Suprapubic skin (tissue), 4 donors: ENCODE measurements around the gene KRTAP5-10. TPM values are rescaled to one million over a fixed set of nuclear protein-coding genes. Genes with fewer than 3 reads are reported as not detected.
"Not testable (repeated sequence)": the region's sequence is repeated elsewhere in the genome, so short reads cannot be mapped to it uniquely, and the experiment has no call there.

ENCODE experiments used
- DNase-seq, 2 donors: peaks; one replicate each; pipeline ENCODE4 v3.0.0-alpha.2; 2019; ENCODE audit warnings: low spot score in 2 of 2
- H3K27ac ChIP-seq: fragments of 200-600 bp; sonication (generic); one replicate; pipeline ENCODE4 v1.5.1; 2019
- H3K27me3 ChIP-seq: fragments of 200-600 bp; sonication (generic); one replicate; pipeline ENCODE4 v1.5.1; 2019
- H3K36me3 ChIP-seq: fragments of 200-600 bp; sonication (generic); one replicate; pipeline ENCODE4 v1.5.1; 2019
- H3K4me1 ChIP-seq: fragments of 200-600 bp; sonication (generic); one replicate; pipeline ENCODE4 v1.5.1; 2019
- H3K4me3 ChIP-seq: fragments of 200-600 bp; sonication (generic); one replicate; pipeline ENCODE4 v1.5.1; 2019; ENCODE audit warnings: mild to moderate bottlenecking
- H3K9me3 ChIP-seq: fragments of 200-600 bp; sonication (generic); one replicate; pipeline ENCODE4 v1.5.1; 2019
- CTCF ChIP-seq, 2 donors: fragments of 200-600 bp in 1 of 2; fragments of 450-650 bp in 1 of 2; sonication (generic) in 1 of 2; IDR thresholded peaks; one replicate each; pipeline ENCODE4 v1.5.1; 2016 to 2019; ENCODE audit warnings: antibody characterized with exemption in 2 of 2, mild to moderate bottlenecking in 1 of 2, moderate library complexity in 1 of 2
- WGBS: methylation state at CpG from one replicate; pipeline ENCODE4 v1.1.5; 2018; 5-methylcytosine and 5-hydroxymethylcytosine counted together
- total RNA-seq, 4 donors: library from RNA; depleted of rRNA; stranded (reverse); fragments of >200 nt; gene quantifications; one replicate each; pipeline ENCODE4 v1.1.0, GENCODE V29; 2016

The KRTAP5-10 gene
- total RNA-seq, 4 donors from 2014 or later = 1.1 to 5.9 (median 3.9) TPM; not detected in 1

DNA sequence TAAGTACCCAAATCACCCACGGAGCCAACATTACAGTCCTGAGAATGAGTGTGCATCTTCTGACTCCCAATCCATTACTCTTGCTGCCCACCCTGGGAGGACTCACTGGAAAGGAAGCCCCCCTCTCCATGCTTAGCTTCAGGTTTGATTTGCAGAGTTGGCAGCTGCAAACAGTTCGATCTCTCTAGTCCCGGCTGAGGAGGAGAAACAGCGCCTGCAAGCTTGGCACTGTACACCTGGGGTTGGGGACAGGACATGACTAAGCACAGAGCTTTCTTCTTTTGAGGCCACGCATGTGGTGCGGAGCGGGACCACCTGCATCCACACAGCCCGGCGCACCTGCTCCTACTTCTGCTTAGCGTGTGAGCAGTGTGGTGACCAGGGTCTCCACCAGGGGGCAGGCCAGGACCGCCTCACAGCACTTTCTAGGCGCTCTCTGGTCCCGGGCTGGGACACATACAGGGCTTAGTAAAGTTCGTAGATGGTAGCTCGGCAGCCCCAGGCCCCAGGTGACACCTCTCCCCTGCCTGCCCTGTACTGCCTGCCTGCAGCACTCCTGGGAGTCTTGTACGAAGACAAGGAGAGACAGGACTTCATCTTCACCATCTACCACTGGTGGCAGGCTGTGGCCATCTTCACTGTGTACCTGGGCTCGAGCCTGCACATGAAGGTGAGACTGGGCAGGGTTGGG is 39.6 kb downstream of the KRTAP5-10 start:
- peaks cover 69% of the 10 kb centered on the region for H3K27me3 ChIP-seq
- WGBS = 29% methylated on average over 8 of the region's 17 CpGs

GRCh38 chr11:71606853-71607519 is 41.6 kb downstream of the KRTAP5-10 start:
- Histone ChIP-seq H3K4me3 (peak overlapping the region; percentile 28), H3K4me1 (peaks cover 12% of the 10 kb centered on the region), H3K27me3 (peaks cover 61% of the 10 kb centered on the region)
- not testable (repeated sequence) for DNase-seq, H3K36me3 ChIP-seq, H3K9me3 ChIP-seq, H3K27ac ChIP-seq
- 18% methylated on average over 21 of the region's 48 CpGs for WGBS

More for the DNA sequence above, 39.6 kb downstream of the KRTAP5-10 start:
- not testable (repeated sequence) for H3K9me3 ChIP-seq, H3K27ac ChIP-seq, H3K4me3 ChIP-seq, H3K36me3 ChIP-seq, DNase-seq
- peaks cover 12% of the 10 kb centered on the region for H3K4me1 ChIP-seq
- TF ChIP-seq CTCF (IDR thresholded peaks at IDR 0.05) = peak; percentile 2 to 41

GRCh38 chr11:71607520-71608216 is 42.3 kb downstream of the KRTAP5-10 start:
- not testable (repeated sequence) for H3K27ac ChIP-seq, DNase-seq, H3K9me3 ChIP-seq, H3K36me3 ChIP-seq
- Histone ChIP-seq H3K27me3 (peaks cover 56% of the 10 kb centered on the region), H3K4me1 (peaks cover 12% of the 10 kb centered on the region), H3K4me3 (peak overlapping the region; percentile 28)
- 9% methylated on average over 8 of the region's 59 CpGs for WGBS

DNA sequence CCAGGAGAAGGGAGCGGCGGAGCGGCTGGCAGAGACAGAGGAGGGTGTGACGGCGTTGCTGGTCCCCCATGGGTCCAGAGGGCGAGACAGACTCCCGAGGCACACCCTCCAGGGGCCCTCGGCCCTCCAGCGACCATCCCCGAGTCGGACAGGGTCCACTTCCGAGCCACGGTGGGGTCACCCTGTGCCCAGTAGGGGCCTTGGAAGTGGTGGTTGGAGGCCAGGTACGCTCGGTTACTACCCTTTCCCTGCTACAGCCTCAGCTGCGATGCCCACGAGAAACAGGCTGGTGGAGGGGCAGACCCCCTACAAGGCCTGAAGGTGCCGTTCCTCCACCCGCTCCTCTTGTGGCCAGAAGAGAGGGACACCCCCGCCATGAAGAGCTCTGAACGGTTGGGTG is 42.9 kb downstream of the KRTAP5-10 start:
- WGBS = no CpG with 5 or more reads among the region's 21 CpGs
- Histone ChIP-seq H3K4me1 (peaks cover 12% of the 10 kb centered on the region), H3K4me3 (peak overlapping the region; percentile 28), H3K27me3 (peaks cover 50% of the 10 kb centered on the region)
- not testable (repeated sequence) for H3K9me3 ChIP-seq, H3K36me3 ChIP-seq, H3K27ac ChIP-seq, DNase-seq

DNA sequence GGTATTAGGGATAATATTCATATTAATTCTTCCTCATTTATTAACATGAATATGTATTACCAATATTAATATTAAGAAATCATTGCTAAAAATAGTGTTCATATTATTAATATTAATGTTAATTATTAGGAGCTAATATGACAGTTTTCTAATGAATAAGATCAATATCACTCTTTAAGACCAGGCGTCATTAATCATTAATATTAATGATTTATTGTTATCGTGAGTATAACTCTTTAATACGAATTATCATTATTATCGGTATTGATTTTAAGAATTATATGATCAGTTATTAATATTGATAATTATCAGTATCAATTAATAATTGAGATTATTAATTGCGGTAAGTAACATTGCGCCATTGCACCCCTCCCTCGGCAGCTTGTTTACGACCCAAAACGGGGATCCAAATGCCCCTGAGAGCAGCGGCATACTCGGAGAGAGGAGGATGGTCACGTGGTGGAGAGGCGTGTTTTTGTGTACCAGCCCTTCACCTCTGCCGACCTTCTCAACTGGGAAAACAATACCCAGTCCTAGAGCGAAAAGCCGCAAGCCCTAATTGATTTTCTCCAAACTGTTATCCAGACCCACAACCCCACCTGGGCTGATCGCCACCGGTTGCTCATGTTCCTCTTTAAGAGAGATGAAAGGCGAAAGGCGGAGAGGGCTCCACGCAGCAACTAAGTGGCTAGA is 46.0 kb downstream of the KRTAP5-10 start:
- 82% methylated on average over 21 of the region's 21 CpGs for WGBS
- H3K27me3 ChIP-seq = peaks cover 33% of the 10 kb centered on the region
- not testable (repeated sequence) for H3K4me3 ChIP-seq, H3K36me3 ChIP-seq, H3K9me3 ChIP-seq, H3K27ac ChIP-seq, DNase-seq
- H3K4me1 ChIP-seq = peaks cover 18% of the 10 kb centered on the region

DNA sequence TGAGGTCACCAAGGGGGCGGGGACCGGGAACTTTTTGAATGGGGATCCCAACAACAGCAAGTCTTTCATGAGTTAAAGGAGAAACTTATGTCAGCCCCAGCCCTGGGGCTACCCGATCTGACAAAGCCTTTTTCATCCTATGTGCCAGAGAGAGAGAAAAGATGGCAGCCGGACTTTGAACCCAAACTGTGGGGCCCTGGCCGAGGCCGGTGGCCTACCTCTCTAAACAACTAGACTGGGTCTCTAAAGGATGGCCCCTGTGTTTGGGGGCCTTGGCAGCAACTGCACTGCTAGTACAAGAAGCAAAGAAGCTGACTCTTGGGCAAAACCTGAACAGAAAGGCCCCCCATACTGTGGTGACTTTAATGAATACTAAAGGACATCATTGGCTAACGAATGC is 48.6 kb downstream of the KRTAP5-10 start:
- DNase-seq, H3K36me3 ChIP-seq, H3K9me3 ChIP-seq, H3K4me3 ChIP-seq, H3K4me1 ChIP-seq, H3K27ac ChIP-seq: not testable (repeated sequence)
- H3K27me3 ChIP-seq = peaks cover 11% of the 10 kb centered on the region
- WGBS = 77% methylated on average over 7 of the region's 7 CpGs

- not testable (repeated sequence) for H3K4me3 ChIP-seq, DNase-seq, H3K36me3 ChIP-seq, H3K27ac ChIP-seq, H3K27me3 ChIP-seq, H3K4me1 ChIP-seq, H3K9me3 ChIP-seq
- WGBS = 56% methylated on average over 14 of the region's 15 CpGs
Measured at GRCh38 chr11:71614366-71614917, 49.1 kb downstream of the KRTAP5-10 start.

- 55% methylated on average over 9 of the region's 12 CpGs for WGBS
- not testable (repeated sequence) for H3K4me1 ChIP-seq, H3K36me3 ChIP-seq, H3K27ac ChIP-seq, DNase-seq, H3K4me3 ChIP-seq, H3K9me3 ChIP-seq, H3K27me3 ChIP-seq
Measured at GRCh38 chr11:71615003-71615402, 49.6 kb downstream of the KRTAP5-10 start.

Other genes starting within 250 kb of the KRTAP5-10 start
- 100 to 1,000 TPM in 1 of 4 donors, 10 to 100 TPM in 3; 41.8 to 140 (median 76.7) TPM for gene DHCR7, start 117.2 kb upstream of the KRTAP5-10 start, total RNA-seq
- 100 to 1,000 TPM in 1 of 4 donors, 10 to 100 TPM in 3; 51.5 to 120 (median 61.3) TPM for gene NADSYN1, start 112.4 kb upstream of the KRTAP5-10 start, total RNA-seq
- 1 to 10 TPM in 2 of 4 donors, under 1 TPM in 1, not detected in 1; 0.42 to 3.0 (median 1.0) TPM for gene KRTAP5-7, start 38.3 kb upstream of the KRTAP5-10 start, total RNA-seq
- 1 to 10 TPM in 3 of 4 donors, not detected in 1; 3.8 to 8.9 (median 5.3) TPM for gene KRTAP5-8, start 27.5 kb upstream of the KRTAP5-10 start, total RNA-seq
- 1 to 10 TPM in 1 of 4 donors, under 1 TPM in 2, not detected in 1; 0.55 to 1.4 (median 0.91) TPM for gene KRTAP5-9, start 17.1 kb upstream of the KRTAP5-10 start, total RNA-seq
- gene KRTAP5-11, start 17.3 kb downstream of the KRTAP5-10 start, total RNA-seq = 1 to 10 TPM in 2 of 4 donors, under 1 TPM in 1, not detected in 1; 0.68 to 7.3 (median 1.7) TPM